Measurements from ENCODE around the gene CES4A. TPM values are rescaled to one million over a fixed set of nuclear protein-coding genes. Genes with fewer than 3 reads are reported as not detected.

CES4A gene
- total and polyA plus RNA-seq, 2 of the 13 experiments (the other 11 are each of a cell fraction or from before 2014, with no cell fraction given), result 0.09 to 0.17 TPM

DNA sequence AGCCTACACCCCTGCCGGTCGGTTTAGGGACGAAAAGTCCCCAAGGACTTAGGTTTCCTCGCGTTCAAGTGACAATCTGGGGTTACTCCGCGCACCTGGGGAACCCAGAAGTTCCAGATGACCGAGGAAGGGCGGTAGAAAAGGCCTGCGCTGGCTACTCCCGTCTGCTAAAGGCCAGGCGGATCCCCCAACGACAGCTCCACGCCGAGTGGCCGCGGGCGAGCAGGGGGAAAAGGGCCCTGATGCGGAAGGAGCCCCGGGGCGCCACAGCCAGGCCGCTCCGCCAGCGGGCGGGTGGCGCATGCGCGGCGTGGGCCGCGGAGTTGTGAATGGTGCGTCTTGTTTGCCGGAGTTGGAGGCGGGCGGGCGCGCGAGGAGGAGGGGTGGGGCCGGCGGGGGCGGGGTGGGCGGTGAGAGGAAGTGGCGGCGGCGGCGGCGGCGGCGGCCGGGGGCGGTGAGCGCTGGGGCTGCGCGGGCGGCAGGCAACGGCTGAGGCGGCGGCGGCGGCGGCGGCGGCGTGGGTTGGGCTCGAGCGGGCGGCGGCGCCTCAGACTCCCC is 40.4 kb downstream of the CES4A start, which contains the start of gene CBFB (continued):
- TF ChIP-seq, protein P1, sequence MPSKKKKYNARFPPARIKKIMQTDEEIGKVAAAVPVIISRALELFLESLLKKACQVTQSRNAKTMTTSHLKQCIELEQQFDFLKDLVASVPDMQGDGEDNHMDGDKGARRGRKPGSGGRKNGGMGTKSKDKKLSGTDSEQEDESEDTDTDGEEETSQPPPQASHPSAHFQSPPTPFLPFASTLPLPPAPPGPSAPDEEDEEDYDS (CRISPR knock-in tag; IDR thresholded peaks at IDR 0.05), result peak; percentile 93
- 0 out of 2 replicates have a peak, but pooled peaks have one; percentile 68 for TF ChIP-seq ZNF253 (CRISPR knock-in tag; IDR thresholded peaks at IDR 0.05; ENCODE audit: borderline replicate concordance)
- no peak for TF ChIP-seq HNRNPK (IDR thresholded peaks at IDR 0.05; ENCODE audit: low read depth, low read length, poor library complexity, severe bottlenecking)
- TF ChIP-seq POLR2G (IDR thresholded peaks at IDR 0.05; ENCODE audit: low read depth, low read length), result peak; percentile 100
- peak; percentile 54; the same call in 1 of the 2 replicates for TF ChIP-seq RAD21 (CRISPR knock-in tag; IDR thresholded peaks at IDR 0.05)
- TF ChIP-seq, protein P2, sequence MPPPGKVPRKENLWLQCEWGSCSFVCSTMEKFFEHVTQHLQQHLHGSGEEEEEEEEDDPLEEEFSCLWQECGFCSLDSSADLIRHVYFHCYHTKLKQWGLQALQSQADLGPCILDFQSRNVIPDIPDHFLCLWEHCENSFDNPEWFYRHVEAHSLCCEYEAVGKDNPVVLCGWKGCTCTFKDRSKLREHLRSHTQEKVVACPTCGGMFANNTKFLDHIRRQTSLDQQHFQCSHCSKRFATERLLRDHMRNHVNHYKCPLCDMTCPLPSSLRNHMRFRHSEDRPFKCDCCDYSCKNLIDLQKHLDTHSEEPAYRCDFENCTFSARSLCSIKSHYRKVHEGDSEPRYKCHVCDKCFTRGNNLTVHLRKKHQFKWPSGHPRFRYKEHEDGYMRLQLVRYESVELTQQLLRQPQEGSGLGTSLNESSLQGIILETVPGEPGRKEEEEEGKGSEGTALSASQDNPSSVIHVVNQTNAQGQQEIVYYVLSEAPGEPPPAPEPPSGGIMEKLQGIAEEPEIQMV (CRISPR knock-in tag; IDR thresholded peaks at IDR 0.05; ENCODE audit: low read depth), result no peak
- TF ChIP-seq, protein P3, sequence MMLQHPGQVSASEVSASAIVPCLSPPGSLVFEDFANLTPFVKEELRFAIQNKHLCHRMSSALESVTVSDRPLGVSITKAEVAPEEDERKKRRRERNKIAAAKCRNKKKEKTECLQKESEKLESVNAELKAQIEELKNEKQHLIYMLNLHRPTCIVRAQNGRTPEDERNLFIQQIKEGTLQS (CRISPR knock-in tag; IDR thresholded peaks at IDR 0.05), result peak; percentile 38; the same call in 1 of the 2 replicates
- TF ChIP-seq FOSL2 (CRISPR knock-in tag; IDR thresholded peaks at IDR 0.05), result peak; percentile 59; the same call in 1 of the 2 replicates
- TF ChIP-seq, protein P4, sequence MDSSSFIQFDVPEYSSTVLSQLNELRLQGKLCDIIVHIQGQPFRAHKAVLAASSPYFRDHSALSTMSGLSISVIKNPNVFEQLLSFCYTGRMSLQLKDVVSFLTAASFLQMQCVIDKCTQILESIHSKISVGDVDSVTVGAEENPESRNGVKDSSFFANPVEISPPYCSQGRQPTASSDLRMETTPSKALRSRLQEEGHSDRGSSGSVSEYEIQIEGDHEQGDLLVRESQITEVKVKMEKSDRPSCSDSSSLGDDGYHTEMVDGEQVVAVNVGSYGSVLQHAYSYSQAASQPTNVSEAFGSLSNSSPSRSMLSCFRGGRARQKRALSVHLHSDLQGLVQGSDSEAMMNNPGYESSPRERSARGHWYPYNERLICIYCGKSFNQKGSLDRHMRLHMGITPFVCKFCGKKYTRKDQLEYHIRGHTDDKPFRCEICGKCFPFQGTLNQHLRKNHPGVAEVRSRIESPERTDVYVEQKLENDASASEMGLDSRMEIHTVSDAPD (CRISPR knock-in tag; IDR thresholded peaks at IDR 0.05), result 0 out of 2 replicates have a peak, but pooled peaks have one; percentile 16
- peak; percentile 90 for TF ChIP-seq MYC (CRISPR knock-in tag; IDR thresholded peaks at IDR 0.05; ENCODE audit: borderline replicate concordance)
- peak; percentile 93 for TF ChIP-seq ZNF34 (CRISPR knock-in tag; IDR thresholded peaks at IDR 0.05; ENCODE audit: borderline replicate concordance)
- TF ChIP-seq RFXAP (CRISPR knock-in tag; IDR thresholded peaks at IDR 0.05; ENCODE audit: borderline replicate concordance), result peak; percentile 78
- peak; percentile 95 for TF ChIP-seq SAFB2 (CRISPR knock-in tag; IDR thresholded peaks at IDR 0.05; ENCODE audit: borderline replicate concordance, low read depth)
- TF ChIP-seq ATF7-NPFF (CRISPR knock-in tag; IDR thresholded peaks at IDR 0.05; ENCODE audit: low read depth), result 0 out of 2 replicates have a peak, but pooled peaks have one; percentile 46
- TF ChIP-seq MXD4 (CRISPR knock-in tag; IDR thresholded peaks at IDR 0.05), result peak; percentile 73; the same call in 1 of the 2 replicates
- 0 out of 2 replicates have a peak, but pooled peaks have one; percentile 29 for TF ChIP-seq ZNF773 (CRISPR knock-in tag; IDR thresholded peaks at IDR 0.05; ENCODE audit: borderline replicate concordance)
- TF ChIP-seq, protein P5, sequence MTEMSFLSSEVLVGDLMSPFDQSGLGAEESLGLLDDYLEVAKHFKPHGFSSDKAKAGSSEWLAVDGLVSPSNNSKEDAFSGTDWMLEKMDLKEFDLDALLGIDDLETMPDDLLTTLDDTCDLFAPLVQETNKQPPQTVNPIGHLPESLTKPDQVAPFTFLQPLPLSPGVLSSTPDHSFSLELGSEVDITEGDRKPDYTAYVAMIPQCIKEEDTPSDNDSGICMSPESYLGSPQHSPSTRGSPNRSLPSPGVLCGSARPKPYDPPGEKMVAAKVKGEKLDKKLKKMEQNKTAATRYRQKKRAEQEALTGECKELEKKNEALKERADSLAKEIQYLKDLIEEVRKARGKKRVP (CRISPR knock-in tag; IDR thresholded peaks at IDR 0.05), result 0 out of 4 replicates have a peak, but pooled peaks of 1 of the 2 experiments have one; percentile 15
- TF ChIP-seq NCOR1 (IDR thresholded peaks at IDR 0.05; ENCODE audit: borderline replicate concordance, low read length), result no peak
- TF ChIP-seq PITX1 (CRISPR knock-in tag; IDR thresholded peaks at IDR 0.05), result peak; percentile 82; the same call in 1 of the 2 replicates
